SK-N-SH (cell line): ENCODE results near the gene SLC25A26. TPM values are rescaled to one million over a fixed set of nuclear protein-coding genes. Genes with fewer than 3 reads are reported as not detected.
A peak's percentile ranks its signal among the peaks of the same experiment; 100 is the strongest.

Source experiments
- CTCF ChIA-PET: fragments of 300-600, 350-600 bp; formaldehyde crosslinking; extraction: SDS; loops from one replicate; lab custom pipeline; 2021; lab: Yijun Ruan, JAX
- POLR2A ChIA-PET: fragments of 350-600 bp; sonication (Branson Sonifier 250); formaldehyde crosslinking; extraction: SDS; loops from one replicate; lab custom pipeline; 2020; ENCODE audit warnings: antibody characterized with exemption, inconsistent platforms; lab: Yijun Ruan, JAX
- DNase-seq: peaks from one replicate; pipeline ENCODE4 v3.0.0; 2012
- H2AFZ ChIP-seq: fragments of 200-600 bp; sonication (generic); 2 replicates; pipeline ENCODE4 v1.8.1; 2016; ENCODE audit warnings: antibody characterized with exemption, mild to moderate bottlenecking, low read depth
- H3F3A ChIP-seq: fragments of 200-600 bp; sonication (generic); replicated peaks from 2 replicates; pipeline ENCODE3; 2016; ENCODE audit warnings: antibody characterized with exemption, mild to moderate bottlenecking; ENCODE audit not compliant: insufficient read depth
- H3K27ac ChIP-seq, 2 experiments: fragments of 200-500 bp in 1 of 2; fragments of 200-600 bp in 1 of 2; sonication (Bioruptor generic) in 1 of 2; sonication (generic), shearing (Covaris generic) in 1 of 2; 2 replicates each; pipeline versions ENCODE4 v1.5.1 to v1.6.1; 2014 to 2016; ENCODE audit warnings: low read depth in 2 of 2, inconsistent platforms in 1 of 2, low read length in 1 of 2, mild to moderate bottlenecking in 1 of 2, mixed read lengths in 1 of 2
- H3K27me3 ChIP-seq: fragments of 200-600 bp; sonication (generic), shearing (Covaris generic); 2 replicates; pipeline ENCODE4 v1.6.1; 2016; ENCODE audit warnings: mixed run types; ENCODE audit not compliant: insufficient read depth
- H3K36me3 ChIP-seq, 2 experiments: fragments of 200-500 bp in 1 of 2; fragments of 200-600 bp in 1 of 2; sonication (Bioruptor generic) in 1 of 2; sonication (generic) in 1 of 2; replicated peaks in 1 of 2; 2 replicates each; pipeline versions ENCODE3 to v1.5.1; 2014 to 2016; ENCODE audit warnings: low read length in 1 of 2, mild to moderate bottlenecking in 1 of 2; ENCODE audit not compliant: insufficient read depth in 2 of 2, control insufficient read depth in 1 of 2
- H3K4me1 ChIP-seq, 2 experiments: fragments of 200-500 bp in 1 of 2; fragments of 200-600 bp in 1 of 2; sonication (Bioruptor generic) in 1 of 2; sonication (generic), shearing (Covaris generic) in 1 of 2; 2 replicates each; pipeline versions ENCODE4 v1.5.1 to v1.6.1; 2014 to 2016; ENCODE audit warnings: low read depth in 1 of 2, low read length in 1 of 2, mixed run types in 1 of 2; ENCODE audit not compliant: insufficient read depth in 2 of 2, control insufficient read depth in 1 of 2
- H3K4me2 ChIP-seq: fragments of 200-600 bp; sonication (generic), shearing (Covaris generic); 2 replicates; pipeline ENCODE4 v1.6.1; 2017; ENCODE audit warnings: mixed run types
- H3K4me3 ChIP-seq, 2 experiments: fragments of 200-500 bp in 1 of 2; fragments of 200-600 bp in 1 of 2; sonication (Bioruptor generic) in 1 of 2; sonication (generic), shearing (Covaris generic) in 1 of 2; 2 replicates each; pipeline versions ENCODE4 v1.5.1 to v1.8.1; 2014 to 2016; ENCODE audit warnings: low read depth in 2 of 2, inconsistent platforms in 1 of 2, low read length in 1 of 2, mild to moderate bottlenecking in 1 of 2, mixed read lengths in 1 of 2, moderate library complexity in 1 of 2
- H3K79me2 ChIP-seq: fragments of 200-600 bp; sonication (generic); 2 replicates; pipeline ENCODE4 v1.8.1; 2017; ENCODE audit warnings: mild to moderate bottlenecking; ENCODE audit not compliant: insufficient read depth
- H3K9ac ChIP-seq: fragments of 200-600 bp; sonication (generic); 2 replicates; pipeline ENCODE4 v1.6.1; 2017; ENCODE audit warnings: mixed run types
- H3K9me2 ChIP-seq: fragments of 200-600 bp; sonication (generic); 2 replicates; pipeline ENCODE4 v1.6.1; 2017; ENCODE audit warnings: mixed run types
- H3K9me3 ChIP-seq: fragments of 200-600 bp; sonication (generic); 2 replicates; pipeline ENCODE4 v1.6.1; 2017; ENCODE audit warnings: mixed run types, mild to moderate bottlenecking, moderate library complexity
- H4K20me1 ChIP-seq: fragments of 200-600 bp; sonication (generic); 2 replicates; pipeline ENCODE4 v1.6.1; 2017; ENCODE audit warnings: mild to moderate bottlenecking, mixed run types; ENCODE audit not compliant: insufficient read depth
- CHD2 ChIP-seq: fragments of 150-350 bp; IDR thresholded peaks from 2 replicates; pipeline ENCODE4 v1.6.1; 2018; ENCODE audit warnings: low read length; ENCODE audit not compliant: partially characterized antibody
- FOXJ3 ChIP-seq: sonication (generic); formaldehyde crosslinking; IDR thresholded peaks from 2 replicates; pipeline ENCODE4 v1.5.1; 2020; ENCODE audit warnings: mild to moderate bottlenecking, missing genetic modification reagents
- FOXM1 ChIP-seq: IDR thresholded peaks from 2 replicates; pipeline ENCODE4 v1.4.0; 2012; ENCODE audit warnings: low read depth, mild to moderate bottlenecking
- GATA2 ChIP-seq: sonication (generic); formaldehyde crosslinking; IDR thresholded peaks from 2 replicates; pipeline ENCODE4 v1.5.0; 2020; ENCODE audit warnings: mild to moderate bottlenecking, missing genetic modification reagents
- MXI1 ChIP-seq: IDR thresholded peaks from 2 replicates; pipeline ENCODE4 v1.6.1; 2012; ENCODE audit warnings: mild to moderate bottlenecking, low read depth, low read length, improper control_type of control experiment
- NFIC ChIP-seq: IDR thresholded peaks from 2 replicates; pipeline ENCODE4 v1.4.0; 2012; ENCODE audit warnings: borderline replicate concordance
- NRF1 ChIP-seq: IDR thresholded peaks from 2 replicates; pipeline ENCODE4 v1.6.1; 2012; ENCODE audit warnings: low read depth, mild to moderate bottlenecking, low read length
- SIN3A ChIP-seq: IDR thresholded peaks from 2 replicates; pipeline ENCODE4 v1.6.1; 2012; ENCODE audit warnings: low read depth, mild to moderate bottlenecking, low read length, moderate library complexity, borderline replicate concordance
- SMC3 ChIP-seq: IDR thresholded peaks from 2 replicates; pipeline ENCODE4 v1.6.1; 2012; ENCODE audit warnings: low read depth, low read length, improper control_type of control experiment
- TEAD4 ChIP-seq: IDR thresholded peaks from 2 replicates; pipeline ENCODE4 v1.4.0; 2012; ENCODE audit warnings: mild to moderate bottlenecking, borderline replicate concordance; ENCODE audit not compliant: insufficient read depth
- YY1 ChIP-seq: IDR thresholded peaks from 2 replicates; pipeline ENCODE4 v1.4.0; 2012; ENCODE audit warnings: low read depth, mild to moderate bottlenecking
- WGBS: methylation state at CpG from one replicate; pipeline ENCODE4 v1.1.6; 2017; ENCODE audit warnings: low lambda C conversion rate; 5-methylcytosine and 5-hydroxymethylcytosine counted together
- polyA plus RNA-seq, 3 experiments: library from polyadenylated mRNA; depleted of rRNA; stranded (reverse); fragments of >200 nt; gene quantifications; 2 replicates each; pipeline ENCODE4 v1.2.3, GENCODE V29; 2012
- TF ChIP-seq, protein P1 (sequence below): fragments of 150-350 bp; IDR thresholded peaks from 2 replicates; pipeline ENCODE4 v1.6.1; 2016; ENCODE audit warnings: mild to moderate bottlenecking, low read depth, low read length
- TF ChIP-seq, protein P2 (sequence below): IDR thresholded peaks from 2 replicates; pipeline ENCODE4 v1.6.1; 2012; ENCODE audit warnings: mild to moderate bottlenecking, low read depth, low read length, moderate library complexity

Gene SLC25A26
- polyA plus RNA-seq, 1 of the 3 experiments (the other 2 are of a cell fraction): 31.8 TPM

DNA sequence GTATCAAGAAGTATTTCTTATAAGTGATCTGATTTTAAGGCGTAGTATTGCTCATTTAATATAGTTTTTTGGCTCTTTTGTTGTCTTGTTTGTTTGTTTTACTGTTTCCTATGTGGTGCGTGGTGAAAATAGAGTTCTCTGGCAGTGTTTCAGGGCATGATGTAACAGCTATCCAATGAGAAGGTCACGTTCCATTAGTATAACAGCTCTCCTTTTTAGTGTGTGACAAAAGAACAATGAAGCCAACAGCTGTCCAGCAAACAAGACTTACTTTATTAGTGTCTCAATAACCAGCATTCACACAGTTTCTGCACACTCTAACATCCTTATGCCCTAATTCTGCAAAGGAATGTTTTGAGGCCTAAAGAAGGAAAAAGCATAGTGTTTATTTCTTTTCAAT, 127.9 kb downstream of the SLC25A26 start:
- TF ChIP-seq SMC3: no peak
- TF ChIP-seq NRF1: no peak
- no peak for TF ChIP-seq YY1
- no peak for TF ChIP-seq CHD2
- TF ChIP-seq, protein P1, sequence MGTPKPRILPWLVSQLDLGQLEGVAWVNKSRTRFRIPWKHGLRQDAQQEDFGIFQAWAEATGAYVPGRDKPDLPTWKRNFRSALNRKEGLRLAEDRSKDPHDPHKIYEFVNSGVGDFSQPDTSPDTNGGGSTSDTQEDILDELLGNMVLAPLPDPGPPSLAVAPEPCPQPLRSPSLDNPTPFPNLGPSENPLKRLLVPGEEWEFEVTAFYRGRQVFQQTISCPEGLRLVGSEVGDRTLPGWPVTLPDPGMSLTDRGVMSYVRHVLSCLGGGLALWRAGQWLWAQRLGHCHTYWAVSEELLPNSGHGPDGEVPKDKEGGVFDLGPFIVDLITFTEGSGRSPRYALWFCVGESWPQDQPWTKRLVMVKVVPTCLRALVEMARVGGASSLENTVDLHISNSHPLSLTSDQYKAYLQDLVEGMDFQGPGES: no peak
- TF ChIP-seq TEAD4: no peak
- no peak for TF ChIP-seq FOXM1
- no peak for TF ChIP-seq GATA2 (CRISPR knock-in tag)
- TF ChIP-seq, protein P2, sequence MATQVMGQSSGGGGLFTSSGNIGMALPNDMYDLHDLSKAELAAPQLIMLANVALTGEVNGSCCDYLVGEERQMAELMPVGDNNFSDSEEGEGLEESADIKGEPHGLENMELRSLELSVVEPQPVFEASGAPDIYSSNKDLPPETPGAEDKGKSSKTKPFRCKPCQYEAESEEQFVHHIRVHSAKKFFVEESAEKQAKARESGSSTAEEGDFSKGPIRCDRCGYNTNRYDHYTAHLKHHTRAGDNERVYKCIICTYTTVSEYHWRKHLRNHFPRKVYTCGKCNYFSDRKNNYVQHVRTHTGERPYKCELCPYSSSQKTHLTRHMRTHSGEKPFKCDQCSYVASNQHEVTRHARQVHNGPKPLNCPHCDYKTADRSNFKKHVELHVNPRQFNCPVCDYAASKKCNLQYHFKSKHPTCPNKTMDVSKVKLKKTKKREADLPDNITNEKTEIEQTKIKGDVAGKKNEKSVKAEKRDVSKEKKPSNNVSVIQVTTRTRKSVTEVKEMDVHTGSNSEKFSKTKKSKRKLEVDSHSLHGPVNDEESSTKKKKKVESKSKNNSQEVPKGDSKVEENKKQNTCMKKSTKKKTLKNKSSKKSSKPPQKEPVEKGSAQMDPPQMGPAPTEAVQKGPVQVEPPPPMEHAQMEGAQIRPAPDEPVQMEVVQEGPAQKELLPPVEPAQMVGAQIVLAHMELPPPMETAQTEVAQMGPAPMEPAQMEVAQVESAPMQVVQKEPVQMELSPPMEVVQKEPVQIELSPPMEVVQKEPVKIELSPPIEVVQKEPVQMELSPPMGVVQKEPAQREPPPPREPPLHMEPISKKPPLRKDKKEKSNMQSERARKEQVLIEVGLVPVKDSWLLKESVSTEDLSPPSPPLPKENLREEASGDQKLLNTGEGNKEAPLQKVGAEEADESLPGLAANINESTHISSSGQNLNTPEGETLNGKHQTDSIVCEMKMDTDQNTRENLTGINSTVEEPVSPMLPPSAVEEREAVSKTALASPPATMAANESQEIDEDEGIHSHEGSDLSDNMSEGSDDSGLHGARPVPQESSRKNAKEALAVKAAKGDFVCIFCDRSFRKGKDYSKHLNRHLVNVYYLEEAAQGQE: no peak
- no peak for TF ChIP-seq MXI1
- TF ChIP-seq NFIC: no peak

GRCh38 chr3:66350601-66351000, 129.8 kb downstream of the SLC25A26 start:
- no peaks in the 10 kb centered on the region for H3K9me3 ChIP-seq
- H3K36me3 ChIP-seq: no peaks in the 10 kb centered on the region
- no peaks in the 10 kb centered on the region for H4K20me1 ChIP-seq
- H3K9me2 ChIP-seq: no peaks in the 10 kb centered on the region
- WGBS: 96% methylated on average over 8 of the region's 8 CpGs
- CTCF ChIA-PET: no interaction called here
- POLR2A ChIA-PET: no interaction called here
- no peaks in the 10 kb centered on the region for H3K27me3 ChIP-seq
- TF ChIP-seq FOXJ3 (CRISPR knock-in tag): no peak
- TF ChIP-seq YY1: no peak
- no peak for TF ChIP-seq GATA2 (CRISPR knock-in tag)
- no peak for TF ChIP-seq SIN3A
- 0 out of 2 replicates have a peak, but pooled peaks have one; percentile 4 for TF ChIP-seq NFIC
- TF ChIP-seq CHD2: no peak
- H3F3A ChIP-seq: no peaks in the 10 kb centered on the region
- H3K4me2 ChIP-seq: no peak overlapping the region
- no peaks in the 10 kb centered on the region for H3K4me1 ChIP-seq
- no peak for DNase-seq
- no peak overlapping the region for H3K4me3 ChIP-seq
- no peaks in the 10 kb centered on the region for H3K79me2 ChIP-seq
- H3K9ac ChIP-seq: no peak overlapping the region
- no peak overlapping the region for H3K27ac ChIP-seq
- no peak overlapping the region for H2AFZ ChIP-seq

More for the DNA sequence above, 127.9 kb downstream of the SLC25A26 start:
- H3K27me3 ChIP-seq: no peaks in the 10 kb centered on the region
- no peaks in the 10 kb centered on the region for H3K79me2 ChIP-seq
- H3K36me3 ChIP-seq: no peaks in the 10 kb centered on the region
- no peaks in the 10 kb centered on the region for H3K9me2 ChIP-seq
- H3K4me2 ChIP-seq: no peak overlapping the region
- CTCF ChIA-PET: interaction anchor here (1.4 kb wide), 1 partner anchor 58 kb away, joined by 3 read pairs; no protein-coding TSS in a partner anchor
- no peak overlapping the region for H2AFZ ChIP-seq
- POLR2A ChIA-PET: no interaction called here
- no peaks in the 10 kb centered on the region for H3F3A ChIP-seq
- no peaks in the 10 kb centered on the region for H4K20me1 ChIP-seq
- no peaks in the 10 kb centered on the region for H3K4me1 ChIP-seq
- no peak overlapping the region for H3K27ac ChIP-seq
- DNase-seq: no peak
- 84% methylated on average over 3 of the region's 3 CpGs for WGBS
- no peak overlapping the region for H3K4me3 ChIP-seq
- H3K9me3 ChIP-seq: no peaks in the 10 kb centered on the region
- no peak overlapping the region for H3K9ac ChIP-seq
